ENCODE data around the gene CORO2B. TPM values are rescaled to one million over a fixed set of nuclear protein-coding genes. Genes with fewer than 3 reads are reported as not detected.

CORO2B gene
- total RNA-seq, 4 donors from 2014 or later: 0.80 to 4.5 (median 2.3) TPM

GRCh38 chr15:68668926-68669600 lies 90.3 kb downstream of the CORO2B start:
- WGBS, 2 donors: 79 to 87% methylated on average over 11 of the region's 11 CpGs
- TF ChIP-seq CTCF (IDR thresholded peaks at IDR 0.05): no peak
- TF ChIP-seq POLR2A (IDR thresholded peaks at IDR 0.05): no peak
- intact Hi-C loops (cut with DNase I; ENCODE audit: low total_unique reads): no loop called here
- peak in 1 of 2 donors; percentile 53 for DNase-seq (ENCODE audit: low spot score in 2 of 2)
- H3K4me3 ChIP-seq (ENCODE audit: low read depth, poor library complexity, severe bottlenecking): no peak overlapping the region

- 70 to 86% methylated on average over 4 of the region's 4 CpGs for WGBS, 2 donors
- H3K4me3 ChIP-seq (ENCODE audit: low read depth, poor library complexity, severe bottlenecking): no peak overlapping the region
- no peak for DNase-seq (ENCODE audit: low spot score in 2 of 2)
- TF ChIP-seq CTCF (IDR thresholded peaks at IDR 0.05) (no peak), POLR2A (IDR thresholded peaks at IDR 0.05) (no peak)
- intact Hi-C loops (cut with DNase I; ENCODE audit: low total_unique reads): no loop called here
Measured at GRCh38 chr15:68672251-68672650, 93.5 kb downstream of the CORO2B start.

- no peak for TF ChIP-seq POLR2A (IDR thresholded peaks at IDR 0.05)
- TF ChIP-seq CTCF (IDR thresholded peaks at IDR 0.05): no peak
- H3K4me3 ChIP-seq (ENCODE audit: low read depth, poor library complexity, severe bottlenecking): no peak overlapping the region
- 82 to 91% methylated on average over 4 of the region's 4 CpGs for WGBS, 2 donors
- peak in 1 of 2 donors; percentile 78 for DNase-seq (ENCODE audit: low spot score in 2 of 2)
- intact Hi-C loops (cut with DNase I; ENCODE audit: low total_unique reads): no loop called here
Measured at GRCh38 chr15:68672781-68673205, 94.0 kb downstream of the CORO2B start.

- DNase-seq (ENCODE audit: low spot score in 2 of 2): peak in 1 of 2 donors; percentile 45
- WGBS, 2 donors: 33 to 55% methylated on average over 5 of the region's 5 CpGs
- intact Hi-C loops (cut with DNase I; ENCODE audit: low total_unique reads): no loop called here
- no peak overlapping the region for H3K4me3 ChIP-seq (ENCODE audit: low read depth, poor library complexity, severe bottlenecking)
- TF ChIP-seq CTCF (IDR thresholded peaks at IDR 0.05) (no peak), POLR2A (IDR thresholded peaks at IDR 0.05) (no peak)
Measured at GRCh38 chr15:68674975-68675374, 96.2 kb downstream of the CORO2B start.

- intact Hi-C loops (cut with DNase I; ENCODE audit: low total_unique reads): loop anchor here (2.0 kb wide), 1 partner anchor 115 kb away; no protein-coding TSS in a partner anchor
- DNase-seq (ENCODE audit: low spot score in 2 of 2): peak in 1 of 2 donors; percentile 75
- 86 to 87% methylated on average over 7 of the region's 7 CpGs for WGBS, 2 donors
- no peak overlapping the region for H3K4me3 ChIP-seq (ENCODE audit: low read depth, poor library complexity, severe bottlenecking)
- TF ChIP-seq CTCF (IDR thresholded peaks at IDR 0.05): no peak
- TF ChIP-seq POLR2A (IDR thresholded peaks at IDR 0.05): no peak
Measured at GRCh38 chr15:68676011-68676605, 97.3 kb downstream of the CORO2B start.
